Right lobe of liver (tissue), 4 donors: ENCODE measurements around the gene VPS37D.

ENCODE experiments used
- CTCF ChIP-seq, 4 donors: fragments of 200-600 bp in 3 of 4; fragments of 450-650 bp in 1 of 4; IDR thresholded peaks; one replicate each; pipeline versions ENCODE4 v1.5.1 to v1.8.0; 2016 to 2022; ENCODE audit warnings: antibody characterized with exemption in 4 of 4, mild to moderate bottlenecking in 2 of 4
- POLR2A ChIP-seq: fragments of 450-650 bp; IDR thresholded peaks from one replicate; pipeline ENCODE4 v1.6.1; 2017; ENCODE audit warnings: antibody characterized with exemption, mild to moderate bottlenecking
- donor health status: DM: no; HTN: no; CAD: no.
- donor health status: DM: no; HTN: no; CAD: no.
- donor health status: DM: no; HTN: yes; CAD: no.

- TF ChIP-seq CTCF (IDR thresholded peaks at IDR 0.05) (no peak), POLR2A (no peak)
Observed at GRCh38 chr7:73703225-73703624, 35.6 kb downstream of the VPS37D start.
